Measurements from ENCODE around the gene GEMIN2. TPM values are rescaled to one million over a fixed set of nuclear protein-coding genes. Genes with fewer than 3 reads are reported as not detected.

GEMIN2 gene
- total RNA-seq, 4 donors from 2014 or later: 12.0 to 26.1 (median 20.6) TPM

DNA sequence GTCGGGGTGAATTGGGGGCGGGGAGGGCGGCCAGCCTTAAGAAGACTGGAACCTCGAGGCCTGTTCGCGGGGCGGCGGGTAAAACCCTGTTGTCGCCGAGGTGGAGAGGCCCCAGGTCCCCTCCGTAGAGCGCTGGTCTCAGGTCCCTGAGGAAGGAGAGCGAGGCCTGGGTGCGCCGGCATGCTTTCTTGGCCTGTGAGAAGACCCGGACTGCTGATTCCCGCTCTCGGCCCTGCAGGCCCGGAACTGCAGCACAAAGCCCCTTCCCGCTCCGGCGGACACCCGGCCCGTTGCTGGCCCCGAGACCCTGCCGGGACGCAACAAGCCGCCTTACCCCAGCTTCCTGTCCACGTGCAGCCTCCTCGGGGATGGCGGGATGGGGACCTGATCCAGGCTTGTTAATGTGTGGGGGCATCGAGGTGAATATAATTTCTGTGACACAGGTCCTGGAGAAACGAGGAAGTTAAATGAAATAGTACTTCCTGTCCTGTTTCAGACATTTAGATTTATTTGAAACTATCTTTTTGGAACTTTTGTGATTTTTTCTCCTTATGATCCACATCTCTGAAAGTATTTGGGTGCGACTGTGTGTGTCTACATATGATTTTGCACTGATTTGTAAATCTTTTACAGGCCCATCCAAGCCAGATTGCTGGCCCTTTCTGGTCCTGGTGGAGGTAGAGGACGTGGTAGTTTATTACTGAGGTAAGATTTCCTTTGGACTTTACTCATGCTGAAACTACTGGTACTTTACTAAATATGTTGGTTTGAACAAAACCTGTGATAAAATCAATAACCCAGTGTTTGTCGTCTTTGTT lies 61.5 kb downstream of the GEMIN2 start:
- Histone ChIP-seq H3K36me3 (peaks cover 7 to 39% (median 19%) of the 10 kb centered on the region in 3 donors), H3K4me1 (peaks cover 0 to 30% (median 11%) of the 10 kb centered on the region in 4 donors), H3K9me3 (no peaks in the 10 kb centered on the region), H3K27ac (peak overlapping the region; percentile 90 to 97 (median 92)), H3K4me3 (peak overlapping the region; percentile 61 to 96 (median 86)), H3K27me3 (no peaks in the 10 kb centered on the region)
- DNase-seq (ENCODE audit: low spot score in 2 of 2): no peak
- TF ChIP-seq, protein P1, sequence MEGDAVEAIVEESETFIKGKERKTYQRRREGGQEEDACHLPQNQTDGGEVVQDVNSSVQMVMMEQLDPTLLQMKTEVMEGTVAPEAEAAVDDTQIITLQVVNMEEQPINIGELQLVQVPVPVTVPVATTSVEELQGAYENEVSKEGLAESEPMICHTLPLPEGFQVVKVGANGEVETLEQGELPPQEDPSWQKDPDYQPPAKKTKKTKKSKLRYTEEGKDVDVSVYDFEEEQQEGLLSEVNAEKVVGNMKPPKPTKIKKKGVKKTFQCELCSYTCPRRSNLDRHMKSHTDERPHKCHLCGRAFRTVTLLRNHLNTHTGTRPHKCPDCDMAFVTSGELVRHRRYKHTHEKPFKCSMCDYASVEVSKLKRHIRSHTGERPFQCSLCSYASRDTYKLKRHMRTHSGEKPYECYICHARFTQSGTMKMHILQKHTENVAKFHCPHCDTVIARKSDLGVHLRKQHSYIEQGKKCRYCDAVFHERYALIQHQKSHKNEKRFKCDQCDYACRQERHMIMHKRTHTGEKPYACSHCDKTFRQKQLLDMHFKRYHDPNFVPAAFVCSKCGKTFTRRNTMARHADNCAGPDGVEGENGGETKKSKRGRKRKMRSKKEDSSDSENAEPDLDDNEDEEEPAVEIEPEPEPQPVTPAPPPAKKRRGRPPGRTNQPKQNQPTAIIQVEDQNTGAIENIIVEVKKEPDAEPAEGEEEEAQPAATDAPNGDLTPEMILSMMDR (IDR thresholded peaks at IDR 0.05): peak in 1 of 5 experiments; percentile 1
- TF ChIP-seq EP300 (IDR thresholded peaks at IDR 0.05): no peak
- WGBS, 2 donors: 2% methylated on average over 21 to 35 of the region's 36 CpGs

DNA sequence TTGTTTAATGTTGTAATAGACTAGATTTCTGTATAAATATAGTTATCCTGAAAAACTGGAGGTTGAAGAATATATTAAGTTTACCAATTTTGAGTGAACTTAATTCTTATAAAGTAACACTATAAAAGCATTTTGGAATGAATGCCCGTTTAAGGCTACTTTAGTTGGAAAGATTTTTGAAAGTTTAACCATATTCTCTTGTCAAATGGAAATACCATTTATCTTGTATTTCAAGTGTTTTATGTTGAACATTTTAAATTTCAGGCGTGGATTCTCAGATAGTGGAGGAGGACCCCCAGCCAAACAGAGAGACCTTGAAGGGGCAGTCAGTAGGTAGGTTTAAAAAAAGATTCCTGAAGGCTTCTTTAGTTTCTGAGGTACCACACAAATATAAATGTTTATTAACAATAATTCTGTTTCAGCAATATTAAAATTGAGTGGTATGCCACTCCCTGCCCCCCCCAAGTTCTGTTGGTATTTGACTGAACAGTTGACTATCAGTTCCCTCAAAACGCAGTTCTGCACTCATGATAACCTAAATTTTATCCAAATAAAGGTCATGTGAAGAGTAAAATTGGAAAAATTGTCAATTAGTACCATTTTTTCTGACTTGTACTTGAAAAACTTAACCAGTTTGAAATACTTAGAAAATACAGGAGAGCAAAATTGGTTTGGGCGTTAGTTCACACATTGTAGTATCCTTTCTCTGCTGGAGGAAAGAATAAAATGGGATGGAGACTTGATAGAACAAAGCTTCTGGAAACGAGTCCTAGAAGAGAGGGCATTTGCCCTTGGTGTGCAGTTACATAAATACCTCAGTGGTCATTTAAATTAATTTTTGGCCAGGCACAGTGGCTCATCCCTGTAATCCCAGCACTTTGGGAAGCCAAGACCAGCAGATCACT lies 62.4 kb downstream of the GEMIN2 start:
- Histone ChIP-seq H3K4me1 (peaks cover 0 to 33% (median 11%) of the 10 kb centered on the region in 4 donors), H3K9me3 (no peaks in the 10 kb centered on the region), H3K4me3 (peak overlapping the region; percentile 61 to 96 (median 86)), H3K27ac (peak overlapping the region in 2 of 4 donors; percentile 90 to 93), H3K27me3 (no peaks in the 10 kb centered on the region), H3K36me3 (peaks cover 10 to 47% (median 19%) of the 10 kb centered on the region in 3 donors)
- TF ChIP-seq EP300 (IDR thresholded peaks at IDR 0.05) (no peak), POLR2A (IDR thresholded peaks at IDR 0.05) (no peak)
- TF ChIP-seq, protein P1 (IDR thresholded peaks at IDR 0.05): no peak
- 68 to 74% methylated on average over 5 of the region's 5 CpGs for WGBS, 2 donors
- DNase-seq (ENCODE audit: low spot score in 2 of 2): no peak

DNA sequence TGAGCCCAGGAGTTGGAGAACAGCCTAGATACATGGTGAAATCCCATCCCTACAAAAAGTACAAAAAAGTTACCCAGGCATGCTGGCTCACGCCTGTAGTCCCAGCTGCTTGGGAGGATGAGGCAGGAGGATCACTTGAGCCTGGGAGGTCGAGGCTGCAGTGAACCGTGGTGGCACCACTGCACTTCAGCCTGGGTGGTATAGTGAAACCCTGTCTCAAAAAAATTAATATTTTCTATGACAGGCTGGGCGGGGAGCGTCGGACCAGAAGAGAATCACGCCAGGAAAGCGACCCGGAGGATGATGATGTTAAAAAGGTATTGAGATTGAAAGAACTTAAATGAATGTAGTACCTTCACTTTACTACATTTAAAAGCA lies 63.0 kb downstream of the GEMIN2 start:
- Histone ChIP-seq H3K27ac (no peak overlapping the region), H3K36me3 (peaks cover 10 to 52% (median 19%) of the 10 kb centered on the region in 3 donors), H3K4me1 (peaks cover 0 to 40% (median 11%) of the 10 kb centered on the region in 4 donors), H3K4me3 (no peak overlapping the region), H3K9me3 (no peaks in the 10 kb centered on the region), H3K27me3 (no peaks in the 10 kb centered on the region)
- WGBS, 2 donors: 91 to 92% methylated on average over 9 of the region's 9 CpGs
- no peak for DNase-seq (ENCODE audit: low spot score in 2 of 2)
- TF ChIP-seq, protein P1 (IDR thresholded peaks at IDR 0.05): no peak
- TF ChIP-seq POLR2A (IDR thresholded peaks at IDR 0.05): no peak
- no peak for TF ChIP-seq EP300 (IDR thresholded peaks at IDR 0.05)

DNA sequence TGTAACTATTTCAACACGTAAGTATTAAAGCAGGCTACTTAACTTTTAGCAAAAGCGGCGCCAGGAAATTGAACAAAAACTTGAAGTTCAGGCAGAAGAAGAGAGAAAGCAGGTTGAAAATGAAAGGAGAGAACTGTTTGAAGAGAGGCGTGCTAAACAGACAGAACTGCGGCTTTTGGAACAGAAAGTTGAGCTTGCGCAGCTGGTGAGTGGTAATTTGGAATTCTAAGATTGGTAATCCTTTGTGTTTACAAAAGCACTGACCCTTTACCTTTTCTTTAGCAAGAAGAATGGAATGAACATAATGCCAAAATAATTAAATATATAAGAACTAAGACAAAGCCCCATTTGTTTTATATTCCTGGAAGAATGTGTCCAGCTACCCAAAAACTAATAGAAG lies 64.9 kb downstream of the GEMIN2 start:
- no peaks in the 10 kb centered on the region for H3K9me3 ChIP-seq
- no peak overlapping the region for H3K4me3 ChIP-seq
- H3K4me1 ChIP-seq: peaks cover 0 to 42% (median 11%) of the 10 kb centered on the region in 4 donors
- WGBS, 2 donors: 90 to 92% methylated on average over 6 of the region's 6 CpGs
- DNase-seq (ENCODE audit: low spot score in 2 of 2): no peak
- H3K36me3 ChIP-seq: peaks cover 10 to 70% (median 19%) of the 10 kb centered on the region in 3 donors
- H3K27me3 ChIP-seq: no peaks in the 10 kb centered on the region
- H3K27ac ChIP-seq: no peak overlapping the region
- TF ChIP-seq POLR2A (IDR thresholded peaks at IDR 0.05): no peak

DNA sequence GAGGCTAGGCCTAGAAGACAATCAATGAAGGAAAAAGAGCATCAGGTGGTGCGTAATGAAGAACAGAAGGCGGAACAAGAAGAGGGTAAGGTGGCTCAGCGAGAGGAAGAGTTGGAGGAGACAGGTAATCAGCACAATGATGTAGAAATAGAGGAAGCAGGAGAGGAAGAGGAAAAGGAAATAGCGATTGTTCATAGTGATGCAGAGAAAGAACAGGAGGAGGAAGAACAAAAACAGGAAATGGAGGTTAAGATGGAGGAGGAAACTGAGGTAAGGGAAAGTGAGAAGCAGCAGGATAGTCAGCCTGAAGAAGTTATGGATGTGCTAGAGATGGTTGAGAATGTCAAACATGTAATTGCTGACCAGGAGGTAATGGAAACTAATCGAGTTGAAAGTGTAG lies 66.4 kb downstream of the GEMIN2 start:
- Histone ChIP-seq H3K36me3 (peaks cover 10 to 85% (median 19%) of the 10 kb centered on the region in 3 donors), H3K27me3 (no peaks in the 10 kb centered on the region), H3K9me3 (no peaks in the 10 kb centered on the region), H3K4me1 (peaks cover 0 to 42% (median 10%) of the 10 kb centered on the region in 4 donors), H3K27ac (no peak overlapping the region), H3K4me3 (no peak overlapping the region)
- no peak for TF ChIP-seq EP300 (IDR thresholded peaks at IDR 0.05)
- TF ChIP-seq, protein P1 (IDR thresholded peaks at IDR 0.05): no peak
- no peak for TF ChIP-seq POLR2A (IDR thresholded peaks at IDR 0.05)
- DNase-seq (ENCODE audit: low spot score in 2 of 2): no peak
- 89 to 93% methylated on average over 5 of the region's 5 CpGs for WGBS, 2 donors

All from tibial nerve (tissue), 4 donors.